Gastrocnemius medialis (tissue), 4 donors: ENCODE measurements around the gene FGFR3. TPM values are rescaled to one million over a fixed set of nuclear protein-coding genes. Genes with fewer than 3 reads are reported as not detected.

ENCODE experiments used
- ATAC-seq, 2 donors: fragments of 150-250 bp; one replicate each; pipeline ENCODE4 v1.9.1; 2016
- DNase-seq, 2 donors: peaks; one replicate each; pipeline ENCODE4 v3.0.0-alpha.2; 2019
- H3K27ac ChIP-seq, 4 donors: fragments of 200-600 bp; sonication (generic); 1 replicate in 1 of 4; 2 replicates in 3 of 4; pipeline ENCODE4 v1.5.1; 2016 to 2018; ENCODE audit warnings: mild to moderate bottlenecking in 2 of 4, moderate library complexity in 1 of 4
- H3K27me3 ChIP-seq, 3 donors: fragments of 200-600 bp; sonication (generic) in 2 of 3; 1 replicate in 1 of 3; 2 replicates in 2 of 3; pipeline versions ENCODE4 v1.5.1 to v1.6.0; 2016 to 2019; ENCODE audit warnings: mild to moderate bottlenecking in 1 of 3, moderate library complexity in 1 of 3
- H3K36me3 ChIP-seq, 2 donors: fragments of 200-600 bp; sonication (generic) in 1 of 2; one replicate each; pipeline ENCODE4 v1.5.1; 2017 to 2018
- H3K4me1 ChIP-seq, 2 donors: fragments of 200-600 bp; sonication (generic) in 1 of 2; one replicate each; pipeline ENCODE4 v1.5.1; 2016 to 2017; ENCODE audit warnings: mild to moderate bottlenecking in 2 of 2
- H3K4me3 ChIP-seq, 4 donors: fragments of 200-600 bp; sonication (generic) in 3 of 4; 1 replicate in 1 of 4; 2 replicates in 3 of 4; pipeline ENCODE4 v1.5.1; 2016 to 2019; ENCODE audit warnings: mild to moderate bottlenecking in 2 of 4
- H3K9me3 ChIP-seq, 3 donors: fragments of 200-600 bp; sonication (generic) in 2 of 3; 1 replicate in 1 of 3; 2 replicates in 2 of 3; pipeline ENCODE4 v1.5.1; 2016 to 2019
- POLR2A ChIP-seq, 2 donors: fragments of 450-650 bp; IDR thresholded peaks; one replicate each; pipeline ENCODE4 v1.6.1; 2017; ENCODE audit warnings: antibody characterized with exemption in 2 of 2, mild to moderate bottlenecking in 2 of 2, moderate library complexity in 2 of 2
- in situ Hi-C, 4 donors: fragments of 200-750 bp; cut with MboI; loops; one replicate each; pipeline versions ENCODE4 v1.15.0 to v1.8.0; 2017; ENCODE audit warnings: low sequenced_read_pairs in 4 of 4
- intact Hi-C: fragments of 100-400 bp; cut with DNase I; formaldehyde crosslinking; loops from one replicate; pipeline ENCODE4 v1.15.1; 2023; ENCODE audit warnings: low total_unique reads
- total RNA-seq, 4 donors: library from RNA; depleted of rRNA; stranded (reverse); fragments of >200 nt; gene quantifications; one replicate each; pipeline versions ENCODE4 v1.1.0 to v1.2.3, GENCODE V29; 2016
- TF ChIP-seq, protein P1 (sequence below), 5 experiments: fragments of 450-650 bp in 3 of 5; fragments of 200-600 bp in 2 of 5; sonication (generic) in 2 of 5; IDR thresholded peaks in 4 of 5; conservative IDR thresholded peaks in 1 of 5; 1 replicate in 4 of 5; 2 replicates in 1 of 5; pipeline ENCODE4 v1.5.1; 2016 to 2019; ENCODE audit warnings: antibody characterized with exemption in 5 of 5, mild to moderate bottlenecking in 3 of 5, moderate library complexity in 3 of 5

Gene FGFR3
- total RNA-seq, 4 donors from 2014 or later: 0.15 to 0.51 (median 0.18) TPM; not detected in 1

DNA sequence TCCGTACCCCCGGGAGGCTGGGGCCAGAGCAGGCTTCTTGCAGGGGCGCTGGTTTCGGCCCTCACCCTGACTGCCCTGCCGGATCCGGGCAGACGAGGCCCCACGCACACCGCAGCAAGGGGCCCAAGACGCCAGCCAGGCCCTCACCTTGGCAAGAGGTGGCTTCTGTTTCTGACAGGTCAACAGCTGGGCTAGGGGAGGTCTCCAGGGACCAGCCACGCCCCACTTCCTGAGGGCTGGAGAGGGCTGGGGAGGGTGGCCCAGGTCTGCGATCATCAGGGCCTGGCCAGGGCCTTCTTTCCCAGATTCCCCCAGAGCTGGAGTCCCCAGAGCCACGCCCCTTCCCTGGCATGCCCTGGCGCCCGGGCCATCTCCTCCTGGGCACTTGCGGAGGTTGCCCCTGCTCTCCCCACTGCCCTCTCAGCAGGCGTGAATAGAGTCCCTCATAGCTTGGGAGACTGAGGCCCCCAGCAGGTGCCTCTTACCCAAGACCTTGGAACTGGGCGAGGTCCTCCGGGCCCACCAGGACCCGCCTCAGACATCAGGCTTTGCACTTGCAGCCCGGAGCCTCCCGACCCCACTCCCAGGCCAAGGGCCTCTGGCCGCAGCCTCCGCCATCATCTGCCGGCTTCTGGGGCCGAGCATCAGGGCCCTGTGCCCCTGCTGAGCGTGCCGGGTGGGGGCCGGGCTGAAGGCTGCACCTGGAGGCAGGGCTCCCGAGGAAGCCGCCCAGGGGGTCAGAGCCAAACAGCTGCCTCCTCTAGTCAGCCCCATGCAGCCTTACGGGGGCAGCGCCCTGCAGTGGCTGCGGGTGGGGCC is 6.3 kb upstream of the FGFR3 start:
- in situ Hi-C loops (no loop called here), intact Hi-C loops (no loop called here)
- H3K27me3 ChIP-seq: no peaks in the 10 kb centered on the region
- ATAC-seq (no peak), DNase-seq (no peak)
- TF ChIP-seq POLR2A (IDR thresholded peaks at IDR 0.05): no peak
- TF ChIP-seq, protein P1, sequence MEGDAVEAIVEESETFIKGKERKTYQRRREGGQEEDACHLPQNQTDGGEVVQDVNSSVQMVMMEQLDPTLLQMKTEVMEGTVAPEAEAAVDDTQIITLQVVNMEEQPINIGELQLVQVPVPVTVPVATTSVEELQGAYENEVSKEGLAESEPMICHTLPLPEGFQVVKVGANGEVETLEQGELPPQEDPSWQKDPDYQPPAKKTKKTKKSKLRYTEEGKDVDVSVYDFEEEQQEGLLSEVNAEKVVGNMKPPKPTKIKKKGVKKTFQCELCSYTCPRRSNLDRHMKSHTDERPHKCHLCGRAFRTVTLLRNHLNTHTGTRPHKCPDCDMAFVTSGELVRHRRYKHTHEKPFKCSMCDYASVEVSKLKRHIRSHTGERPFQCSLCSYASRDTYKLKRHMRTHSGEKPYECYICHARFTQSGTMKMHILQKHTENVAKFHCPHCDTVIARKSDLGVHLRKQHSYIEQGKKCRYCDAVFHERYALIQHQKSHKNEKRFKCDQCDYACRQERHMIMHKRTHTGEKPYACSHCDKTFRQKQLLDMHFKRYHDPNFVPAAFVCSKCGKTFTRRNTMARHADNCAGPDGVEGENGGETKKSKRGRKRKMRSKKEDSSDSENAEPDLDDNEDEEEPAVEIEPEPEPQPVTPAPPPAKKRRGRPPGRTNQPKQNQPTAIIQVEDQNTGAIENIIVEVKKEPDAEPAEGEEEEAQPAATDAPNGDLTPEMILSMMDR (IDR thresholded peaks at IDR 0.05 in 4 of 5, conservative IDR thresholded peaks at IDR 0.05 in 1 of 5): no peak
- H3K4me3 ChIP-seq: no peak overlapping the region
- no peak overlapping the region for H3K27ac ChIP-seq
- no peaks in the 10 kb centered on the region for H3K36me3 ChIP-seq
- H3K9me3 ChIP-seq: no peaks in the 10 kb centered on the region
- peaks cover 8 to 9% of the 10 kb centered on the region in 2 donors for H3K4me1 ChIP-seq

DNA sequence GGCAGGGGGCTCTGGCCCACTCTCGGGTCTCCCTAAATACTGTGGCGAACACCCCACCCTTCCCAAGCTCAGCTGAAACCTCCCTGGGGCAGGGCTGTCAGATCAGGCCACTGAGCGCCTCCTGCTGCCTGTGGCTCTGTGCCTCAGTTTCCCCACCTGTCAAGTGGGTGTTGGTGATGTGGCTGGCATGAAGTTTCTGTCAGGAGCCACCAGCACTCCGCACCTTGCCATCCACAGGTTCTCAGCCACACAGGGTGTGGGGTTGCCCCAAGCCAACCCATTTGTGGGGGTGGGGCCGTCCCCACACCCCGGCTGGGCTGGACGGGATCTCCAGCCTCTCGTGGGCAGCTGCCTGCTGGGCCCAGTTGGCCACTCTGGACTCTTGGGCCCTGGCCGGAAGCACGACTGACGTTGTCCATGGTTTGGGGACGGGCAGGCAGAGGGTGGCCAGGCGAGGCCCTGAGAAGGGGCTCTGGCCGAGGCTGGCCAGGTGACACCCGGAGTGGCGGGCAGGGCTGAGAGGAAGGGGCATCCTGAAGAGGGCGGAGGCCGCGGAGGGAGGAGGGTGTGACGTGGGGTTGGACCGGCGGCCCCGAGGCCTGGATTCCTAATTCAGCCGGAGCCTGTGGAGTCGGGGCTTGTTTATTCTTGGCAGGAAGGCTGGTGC is 5.5 kb upstream of the FGFR3 start:
- Histone ChIP-seq H3K27ac (no peak overlapping the region), H3K27me3 (peaks cover 1 to 5% (median 3%) of the 10 kb centered on the region in 3 donors), H3K4me3 (no peak overlapping the region), H3K36me3 (no peaks in the 10 kb centered on the region), H3K9me3 (no peaks in the 10 kb centered on the region), H3K4me1 (peaks cover 8 to 9% of the 10 kb centered on the region in 2 donors)
- no peak for DNase-seq
- intact Hi-C loops (no loop called here), in situ Hi-C loops (no loop called here)
- no peak for ATAC-seq
- TF ChIP-seq, protein P1 (IDR thresholded peaks at IDR 0.05 in 4 of 5, conservative IDR thresholded peaks at IDR 0.05 in 1 of 5): no peak
- TF ChIP-seq POLR2A (IDR thresholded peaks at IDR 0.05): no peak

DNA sequence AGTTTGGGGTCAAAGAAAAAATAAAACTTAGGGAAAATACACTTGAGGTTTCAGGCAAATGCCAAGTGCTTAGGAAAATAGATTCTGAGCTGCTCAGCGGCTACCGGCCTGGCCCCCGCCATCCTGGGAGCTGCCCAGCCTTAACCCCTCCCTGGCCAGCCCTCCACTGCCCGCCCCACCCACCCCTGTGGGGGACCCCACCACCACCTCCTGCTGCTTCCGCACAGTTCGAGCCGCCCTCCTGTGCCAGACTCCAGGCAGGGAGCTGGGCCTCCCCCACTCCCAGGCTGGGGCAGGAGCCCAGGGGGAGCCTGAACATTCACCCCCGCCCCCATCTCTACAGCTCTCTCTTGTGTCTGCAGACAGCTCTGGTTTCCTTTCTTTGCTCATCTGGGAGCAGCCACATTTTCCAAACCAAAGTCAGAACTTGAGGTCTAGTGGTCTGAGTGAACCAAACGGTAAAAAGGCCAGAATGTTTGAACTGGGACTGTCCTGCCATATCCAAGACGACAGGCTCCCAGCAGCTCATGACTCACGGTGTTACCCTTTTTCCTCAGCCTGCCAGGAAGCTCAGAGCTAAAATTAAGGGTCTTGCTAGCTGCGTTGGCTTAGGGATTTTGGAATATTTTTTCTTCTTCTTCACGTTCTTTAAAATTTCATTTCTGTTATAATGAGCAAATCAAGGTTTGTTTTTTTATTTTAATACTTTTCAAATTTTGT is 4.7 kb upstream of the FGFR3 start:
- in situ Hi-C loops: no loop called here
- TF ChIP-seq, protein P1 (IDR thresholded peaks at IDR 0.05 in 4 of 5, conservative IDR thresholded peaks at IDR 0.05 in 1 of 5): no peak
- TF ChIP-seq POLR2A (IDR thresholded peaks at IDR 0.05): no peak
- intact Hi-C loops: no loop called here
- Histone ChIP-seq H3K4me3 (no peak overlapping the region), H3K36me3 (no peaks in the 10 kb centered on the region), H3K4me1 (peaks cover 8 to 9% of the 10 kb centered on the region in 2 donors), H3K9me3 (no peaks in the 10 kb centered on the region), H3K27ac (no peak overlapping the region), H3K27me3 (peaks cover 4 to 6% (median 5%) of the 10 kb centered on the region in 3 donors)
- DNase-seq: no peak
- ATAC-seq: no peak

DNA sequence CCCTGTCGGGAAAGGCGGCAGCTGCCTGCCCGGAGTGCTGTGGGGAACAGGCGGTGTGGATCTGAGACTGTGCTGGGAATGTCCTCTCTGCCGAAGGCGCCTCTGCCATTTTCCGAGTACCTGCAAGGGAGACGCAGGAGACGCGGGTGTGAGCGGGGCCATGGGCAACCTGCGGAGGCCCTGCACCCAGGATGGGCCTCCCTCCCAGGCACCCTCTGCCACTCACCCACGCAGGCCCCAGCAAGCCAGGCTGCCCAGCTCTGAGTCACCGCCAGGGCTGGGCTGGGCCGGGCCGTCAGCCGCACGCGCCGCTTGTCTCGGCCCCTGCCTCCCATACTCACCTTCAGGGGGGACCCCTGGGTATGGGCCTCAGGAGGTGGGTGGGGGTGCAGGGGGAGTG is 3.5 kb upstream of the FGFR3 start:
- Histone ChIP-seq H3K4me1 (peaks cover 8 to 13% of the 10 kb centered on the region in 2 donors), H3K9me3 (no peaks in the 10 kb centered on the region), H3K4me3 (no peak overlapping the region), H3K27me3 (peaks cover 11 to 14% (median 13%) of the 10 kb centered on the region in 3 donors), H3K27ac (no peak overlapping the region), H3K36me3 (no peaks in the 10 kb centered on the region)
- ATAC-seq (no peak), DNase-seq (no peak)
- in situ Hi-C loops (no loop called here), intact Hi-C loops (no loop called here)
- no peak for TF ChIP-seq POLR2A (IDR thresholded peaks at IDR 0.05)
- TF ChIP-seq, protein P1 (IDR thresholded peaks at IDR 0.05 in 4 of 5, conservative IDR thresholded peaks at IDR 0.05 in 1 of 5): no peak
